Stimulated activated CD8-positive, alpha-beta memory T cell treated with anti-CD3 and anti-CD28 coated beads, Interleukin-2, amount 100 ng/mL, for 1 hour (primary cell): ENCODE measurements around the gene KPNB1.

ENCODE experiments used
- DNase-seq, 2 donors: peaks; one replicate each; pipeline ENCODE4 v3.0.0-alpha.2; 2020; ENCODE audit warnings: low read depth in 2 of 2

KPNB1 gene

GRCh38 chr17:47728214-47728877 lies 78.6 kb downstream of the KPNB1 start:
- no peak for DNase-seq

DNA sequence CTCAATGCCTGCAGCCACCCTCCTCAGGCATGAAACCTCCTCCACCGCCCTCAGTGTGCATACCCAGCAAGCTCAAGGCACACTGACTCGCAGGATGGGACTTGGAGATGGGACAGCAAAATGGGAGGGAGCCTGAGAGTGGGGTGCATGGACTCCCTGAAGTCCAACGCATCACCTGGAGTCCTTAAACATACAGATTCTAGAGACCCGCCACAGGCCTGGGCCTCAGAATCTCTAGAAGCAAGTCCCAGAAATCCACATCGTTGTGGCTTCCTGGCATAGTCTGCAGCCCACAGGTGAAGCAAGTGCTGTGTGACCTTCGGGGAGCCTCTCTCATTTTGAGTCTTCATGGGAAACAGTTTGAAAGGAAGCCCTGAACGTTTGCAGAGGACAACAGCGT lies 79.8 kb downstream of the KPNB1 start:
- no peak for DNase-seq

GRCh38 chr17:47730681-47731080 lies 81.0 kb downstream of the KPNB1 start:
- no peak for DNase-seq

GRCh38 chr17:47731396-47731795 lies 81.7 kb downstream of the KPNB1 start:
- no peak for DNase-seq

- no peak for DNase-seq
Measured at GRCh38 chr17:47732399-47733046, 82.8 kb downstream of the KPNB1 start.

GRCh38 chr17:47733047-47733673 lies 83.4 kb downstream of the KPNB1 start, which contains the start of gene TBX21:
TBX21 (plus strand) TSS chr17:47733236; CDS start chr17:47733455, 219 bp downstream.
- peak; percentile 80 to 86 for DNase-seq

- DNase-seq: no peak
Measured at GRCh38 chr17:47733674-47734410, 84.1 kb downstream of the KPNB1 start.

DNA sequence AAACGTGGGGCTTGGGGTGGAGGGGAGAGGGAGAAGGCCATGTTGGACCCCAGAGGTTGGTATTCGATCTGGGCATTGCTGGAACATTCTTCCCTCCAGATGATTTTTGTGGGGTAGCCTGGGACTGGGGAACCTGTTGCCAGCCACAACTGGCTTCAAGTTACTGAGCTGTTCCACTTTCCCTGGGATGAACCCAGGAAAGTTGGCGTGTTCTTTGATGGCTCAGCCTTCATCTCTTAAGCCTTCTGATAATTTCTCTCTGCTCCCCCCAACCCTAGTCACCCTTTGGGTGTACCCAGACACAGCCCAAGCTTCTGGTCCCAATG lies 85.4 kb downstream of the KPNB1 start:
- DNase-seq: no peak
